Pancreas (tissue), 10 donors: ENCODE results near the gene VASH2. TPM values are rescaled to one million over a fixed set of nuclear protein-coding genes. Genes with fewer than 3 reads are reported as not detected.
"Not testable (repeated sequence)": the region's sequence is repeated elsewhere in the genome, so short reads cannot be mapped to it uniquely, and the experiment has no call there.

Source experiments
- ATAC-seq, 4 donors: fragments of 200-7000 bp; cut with Tn5 transposase; one replicate each; pipeline versions ENCODE4 v1.8.0 to v1.9.1; 2020; ENCODE audit warnings: mild to moderate bottlenecking in 4 of 4, moderate library complexity in 4 of 4
- DNase-seq, 6 donors: peaks; one replicate each; pipeline ENCODE4 v3.0.0-alpha.2; 2020
- FAIRE-seq: peaks from 2 replicates; lab custom pipeline; 2012; peaks lifted over from hg19 to GRCh38; lab: Jason Lieb, UNC
- H3K27ac ChIP-seq, 4 donors: fragments of 200-600 bp; sonication (generic); 1 replicate in 3 of 4; 2 replicates in 1 of 4; pipeline versions ENCODE4 v1.5.0 to v1.8.0; 2020
- H3K27me3 ChIP-seq, 4 donors: fragments of 200-600 bp; one replicate each; pipeline ENCODE4 v1.8.0; 2021
- H3K36me3 ChIP-seq, 3 donors: fragments of 200-600 bp; sonication (generic) in 1 of 3; one replicate each; pipeline versions ENCODE4 v1.5.0 to v1.8.0; 2020 to 2021
- H3K4me1 ChIP-seq, 3 donors: fragments of 200-600 bp; one replicate each; pipeline ENCODE4 v1.8.0; 2021
- H3K4me3 ChIP-seq, 4 donors: fragments of 200-600 bp; sonication (generic) in 2 of 4; one replicate each; pipeline versions ENCODE4 v1.5.0 to v1.8.0; 2020 to 2021
- H3K9me3 ChIP-seq, 4 donors: fragments of 200-600 bp; one replicate each; pipeline ENCODE4 v1.8.0; 2021
- WGBS, 2 donors: extraction: QIAGEN DNeasy Blood & Tissue Kit; methylation state at CpG; one replicate each; pipeline ENCODE4 v1.1.7; 2013; 5-methylcytosine and 5-hydroxymethylcytosine counted together
- intact Hi-C, 3 donors: fragments of 100-400 bp; cut with DNase I; formaldehyde crosslinking; loops; one replicate each; pipeline versions ENCODE4 v1.11.1 to v1.14.2; 2022
- polyA plus RNA-seq, 2 donors: library from polyadenylated mRNA; stranded (reverse); fragments of 200-250 nt; gene quantifications; one replicate each; pipeline ENCODE4 v1.2.3, GENCODE V29; 2013
- total RNA-seq, 6 donors: library from RNA; stranded (reverse); fragmentation: NEBNext Ultra II Directional in 4 of 6; extraction: Animal tissue kit (Norgen Biotek cat#: 25700) in 4 of 6; gene quantifications; one replicate each; pipeline versions ENCODE4 v1.2.1 to v1.2.4, GENCODE V29; 2021 to 2023
- TF ChIP-seq, protein P1 (sequence below), 4 donors: fragments of 200-600 bp; sonication (generic) in 3 of 4; IDR thresholded peaks; one replicate each; pipeline versions ENCODE4 v1.5.0 to v1.8.0; 2021; ENCODE audit warnings: antibody characterized with exemption in 4 of 4
- donor health status: healthy with polysubstance abuse.
- donor health status: DM: no; HTN: no; CAD: no; lungs with moderate emphysema.
- donor health status: DM: no; HTN: no; CAD: no.
- donor health status: control.
- donor health status: control.
- donor health status: Bipolar disorder and iron deficiency.
- donor health status: DM: yes; HTN: yes; CAD: no.
- donor health status: DM: no; HTN: no; CAD: no.
- donor health status: DM: no; HTN: no; CAD: no.
- donor health status: DM: yes; HTN: yes; CAD: no.

VASH2 gene
- total and polyA plus RNA-seq, 8 donors, result 0.15 to 1.9 (median 0.52) TPM; not detected in 1

GRCh38 chr1:212984522-212985291 lies 34.4 kb downstream of the VASH2 start:
- Histone ChIP-seq H3K36me3 (no peaks in the 10 kb centered on the region), H3K9me3 (no peaks in the 10 kb centered on the region), H3K27ac (no peak overlapping the region), H3K27me3 (no peaks in the 10 kb centered on the region), H3K4me3 (no peak overlapping the region), H3K4me1 (peaks cover 0 to 11% (median 3%) of the 10 kb centered on the region in 3 donors)
- TF ChIP-seq, protein P1, sequence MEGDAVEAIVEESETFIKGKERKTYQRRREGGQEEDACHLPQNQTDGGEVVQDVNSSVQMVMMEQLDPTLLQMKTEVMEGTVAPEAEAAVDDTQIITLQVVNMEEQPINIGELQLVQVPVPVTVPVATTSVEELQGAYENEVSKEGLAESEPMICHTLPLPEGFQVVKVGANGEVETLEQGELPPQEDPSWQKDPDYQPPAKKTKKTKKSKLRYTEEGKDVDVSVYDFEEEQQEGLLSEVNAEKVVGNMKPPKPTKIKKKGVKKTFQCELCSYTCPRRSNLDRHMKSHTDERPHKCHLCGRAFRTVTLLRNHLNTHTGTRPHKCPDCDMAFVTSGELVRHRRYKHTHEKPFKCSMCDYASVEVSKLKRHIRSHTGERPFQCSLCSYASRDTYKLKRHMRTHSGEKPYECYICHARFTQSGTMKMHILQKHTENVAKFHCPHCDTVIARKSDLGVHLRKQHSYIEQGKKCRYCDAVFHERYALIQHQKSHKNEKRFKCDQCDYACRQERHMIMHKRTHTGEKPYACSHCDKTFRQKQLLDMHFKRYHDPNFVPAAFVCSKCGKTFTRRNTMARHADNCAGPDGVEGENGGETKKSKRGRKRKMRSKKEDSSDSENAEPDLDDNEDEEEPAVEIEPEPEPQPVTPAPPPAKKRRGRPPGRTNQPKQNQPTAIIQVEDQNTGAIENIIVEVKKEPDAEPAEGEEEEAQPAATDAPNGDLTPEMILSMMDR (IDR thresholded peaks at IDR 0.05), result no peak
- WGBS, 2 donors, result 91 to 93% methylated on average over 6 of the region's 6 CpGs
- no peak for ATAC-seq
- DNase-seq, result no peak
- FAIRE-seq, result no peak
- intact Hi-C loops, result no loop called here

DNA sequence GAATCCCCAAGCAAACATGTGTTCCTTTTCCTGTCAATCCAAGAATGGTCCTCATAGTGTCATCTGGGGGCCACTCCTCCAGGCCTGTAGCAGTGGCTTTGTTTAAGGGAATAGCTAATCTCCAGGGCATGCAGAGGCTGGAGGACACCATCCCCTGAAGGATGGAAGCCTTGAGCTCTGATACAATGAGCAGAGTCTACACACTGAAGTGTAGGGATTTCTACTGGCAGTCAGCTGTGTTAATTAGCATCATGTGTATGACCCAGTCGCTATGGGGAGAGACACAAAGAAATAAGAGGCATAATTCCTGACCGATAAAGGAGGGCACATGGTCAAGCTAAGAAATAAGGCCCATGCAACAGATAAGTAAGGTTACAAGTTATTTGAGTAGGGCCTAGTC lies 36.2 kb downstream of the VASH2 start:
- WGBS, 2 donors, result 89 to 91% methylated on average over 2 of the region's 2 CpGs
- Histone ChIP-seq H3K36me3 (no peaks in the 10 kb centered on the region), H3K27ac (no peak overlapping the region), H3K4me1 (peaks cover 0 to 7% (median 0%) of the 10 kb centered on the region in 3 donors), H3K4me3 (no peak overlapping the region), H3K27me3 (no peaks in the 10 kb centered on the region), H3K9me3 (no peaks in the 10 kb centered on the region)
- intact Hi-C loops, result no loop called here
- TF ChIP-seq, protein P1 (IDR thresholded peaks at IDR 0.05), result no peak
- no peak for DNase-seq
- no peak for ATAC-seq
- FAIRE-seq, result no peak

DNA sequence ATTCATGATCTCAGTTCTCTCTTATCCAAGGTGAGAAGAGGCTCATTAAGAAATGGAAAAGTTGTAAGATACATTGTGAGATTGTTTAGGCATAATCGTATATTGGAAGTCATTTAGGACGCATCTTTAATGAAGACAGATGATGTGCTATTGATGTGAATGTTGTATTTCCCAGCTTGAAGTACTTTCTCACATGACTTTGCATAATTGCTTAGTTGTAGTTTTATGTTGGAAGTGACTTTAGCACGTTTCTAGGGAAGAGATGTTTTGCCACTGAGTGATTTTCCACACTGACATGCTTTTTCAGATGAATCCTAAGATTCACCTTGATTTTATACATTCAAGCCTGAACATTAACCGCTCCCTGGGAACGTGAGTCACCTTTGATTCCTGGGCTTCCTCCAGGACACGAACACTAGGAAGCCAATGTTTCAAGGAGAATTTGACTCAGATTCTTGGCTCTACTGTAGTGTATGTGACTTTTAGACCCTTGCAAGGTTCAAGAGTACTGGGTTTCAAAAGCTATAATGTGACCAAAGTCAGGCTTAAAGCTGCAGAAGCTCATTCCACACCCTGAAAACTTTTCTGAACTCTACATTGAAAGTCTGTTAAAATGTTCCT lies 37.5 kb downstream of the VASH2 start:
- H3K4me1 ChIP-seq, result no peaks in the 10 kb centered on the region
- ATAC-seq (no peak), FAIRE-seq (no peak), DNase-seq (no peak)
- intact Hi-C loops, result no loop called here
- H3K36me3 ChIP-seq, result no peaks in the 10 kb centered on the region
- H3K4me3 ChIP-seq, result no peak overlapping the region
- TF ChIP-seq, protein P1 (IDR thresholded peaks at IDR 0.05), result no peak
- no peaks in the 10 kb centered on the region for H3K9me3 ChIP-seq
- no peak overlapping the region for H3K27ac ChIP-seq
- no peaks in the 10 kb centered on the region for H3K27me3 ChIP-seq
- WGBS, 2 donors, result 63 to 65% methylated on average over 6 of the region's 6 CpGs

DNA sequence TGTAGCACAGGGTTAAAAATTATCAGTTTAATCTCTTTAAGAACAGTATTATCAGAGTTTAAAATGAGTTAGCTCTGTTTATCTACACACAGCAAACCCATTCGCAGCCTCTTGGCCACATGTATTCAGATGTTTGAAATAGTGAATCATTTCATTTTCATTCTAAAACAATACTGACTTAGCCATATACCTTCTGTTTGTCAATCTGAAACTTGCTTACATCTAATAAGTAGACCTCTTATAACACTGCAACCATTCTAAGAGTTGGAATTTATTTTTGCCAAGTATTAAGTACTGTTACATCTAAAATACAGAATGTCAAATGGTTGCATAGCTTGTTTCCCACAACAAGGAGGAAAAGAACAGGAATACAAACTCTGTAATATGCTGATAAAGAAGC lies 39.9 kb downstream of the VASH2 start:
- Histone ChIP-seq H3K36me3 (peaks cover 0 to 4% (median 0%) of the 10 kb centered on the region in 3 donors), H3K4me1 (no peaks in the 10 kb centered on the region), H3K27ac (no peak overlapping the region), H3K9me3 (no peaks in the 10 kb centered on the region), H3K4me3 (no peak overlapping the region), H3K27me3 (no peaks in the 10 kb centered on the region)
- TF ChIP-seq, protein P1 (IDR thresholded peaks at IDR 0.05), result no peak
- FAIRE-seq (no peak), ATAC-seq (no peak), DNase-seq (no peak)
- intact Hi-C loops, result loop anchor here in 1 of 3 donors (10.0 kb wide), 1 partner anchor 175 kb away; no protein-coding TSS in a partner anchor
- WGBS, 2 donors, result 29 to 33% methylated on average over 1 of the region's 1 CpG

- H3K27ac ChIP-seq, ATAC-seq, H3K4me3 ChIP-seq, H3K9me3 ChIP-seq, H3K4me1 ChIP-seq, DNase-seq, H3K27me3 ChIP-seq, FAIRE-seq: not testable (repeated sequence)
- H3K36me3 ChIP-seq, result peaks cover 0 to 12% (median 0%) of the 10 kb centered on the region in 3 donors
- intact Hi-C loops, result loop anchor here in 1 of 3 donors (10.0 kb wide), 1 partner anchor 179 kb away; no protein-coding TSS in a partner anchor
- WGBS, 2 donors, result 94 to 98% methylated on average over 8 of the region's 8 CpGs
Observed at GRCh38 chr1:212993960-212994359, 43.6 kb downstream of the VASH2 start.
